ENCODE data around the gene MRPS18A. TPM values are rescaled to one million over a fixed set of nuclear protein-coding genes. Genes with fewer than 3 reads are reported as not detected.

MRPS18A gene
- total RNA-seq, 1 donor from 2014 or later = 29.8 TPM

DNA sequence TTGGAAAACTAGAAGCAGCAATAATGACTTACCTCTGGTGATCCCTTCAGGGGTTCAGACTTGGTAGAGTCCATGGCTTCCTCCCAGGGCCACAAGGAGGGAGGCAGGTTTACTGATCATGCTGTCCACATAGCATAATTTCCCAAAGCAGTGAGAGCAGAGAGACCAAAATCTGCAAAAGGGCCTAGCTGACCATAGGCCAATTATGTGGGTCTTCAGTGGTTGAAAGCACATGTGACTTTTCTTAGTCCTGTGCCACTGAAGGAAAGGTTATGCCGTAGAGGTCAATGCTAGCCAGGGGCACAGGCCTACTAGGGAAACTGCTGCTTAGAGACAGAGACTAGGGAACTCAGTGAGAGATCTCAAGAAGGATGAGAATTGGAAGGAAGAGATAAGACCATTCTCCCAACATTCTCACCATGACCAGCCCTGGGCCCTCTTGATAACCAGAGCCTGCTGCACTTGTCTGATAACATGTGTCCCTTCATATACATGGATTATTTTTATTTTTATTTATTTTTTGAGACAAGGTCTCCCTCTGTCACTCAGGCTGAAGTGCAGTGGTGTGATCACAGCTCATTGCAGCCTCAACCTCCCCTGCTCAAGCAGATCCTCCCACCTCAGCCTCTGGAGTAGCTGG, 56.5 kb downstream of the MRPS18A start:
- no peaks in the 10 kb centered on the region for H3K27me3 ChIP-seq
- peaks cover 5 to 19% of the 10 kb centered on the region in 2 donors for H3K4me1 ChIP-seq
- H3K27ac ChIP-seq = peak overlapping the region in 1 of 2 donors; percentile 50
- H3K36me3 ChIP-seq = peaks cover under 1 to 1% of the 10 kb centered on the region in 2 donors
- no peak overlapping the region for H3K4me3 ChIP-seq
- TF ChIP-seq, protein P1, sequence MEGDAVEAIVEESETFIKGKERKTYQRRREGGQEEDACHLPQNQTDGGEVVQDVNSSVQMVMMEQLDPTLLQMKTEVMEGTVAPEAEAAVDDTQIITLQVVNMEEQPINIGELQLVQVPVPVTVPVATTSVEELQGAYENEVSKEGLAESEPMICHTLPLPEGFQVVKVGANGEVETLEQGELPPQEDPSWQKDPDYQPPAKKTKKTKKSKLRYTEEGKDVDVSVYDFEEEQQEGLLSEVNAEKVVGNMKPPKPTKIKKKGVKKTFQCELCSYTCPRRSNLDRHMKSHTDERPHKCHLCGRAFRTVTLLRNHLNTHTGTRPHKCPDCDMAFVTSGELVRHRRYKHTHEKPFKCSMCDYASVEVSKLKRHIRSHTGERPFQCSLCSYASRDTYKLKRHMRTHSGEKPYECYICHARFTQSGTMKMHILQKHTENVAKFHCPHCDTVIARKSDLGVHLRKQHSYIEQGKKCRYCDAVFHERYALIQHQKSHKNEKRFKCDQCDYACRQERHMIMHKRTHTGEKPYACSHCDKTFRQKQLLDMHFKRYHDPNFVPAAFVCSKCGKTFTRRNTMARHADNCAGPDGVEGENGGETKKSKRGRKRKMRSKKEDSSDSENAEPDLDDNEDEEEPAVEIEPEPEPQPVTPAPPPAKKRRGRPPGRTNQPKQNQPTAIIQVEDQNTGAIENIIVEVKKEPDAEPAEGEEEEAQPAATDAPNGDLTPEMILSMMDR (IDR thresholded peaks at IDR 0.05) = no peak
- intact Hi-C loops (cut with DNase I) = loop anchor here (2.0 kb wide), 2 partner anchors 38 to 262 kb away; partner anchors contain the start of gene ZNF318
- DNase-seq (ENCODE audit: low spot score in 2 of 2) = no peak
- no peaks in the 10 kb centered on the region for H3K9me3 ChIP-seq

DNA sequence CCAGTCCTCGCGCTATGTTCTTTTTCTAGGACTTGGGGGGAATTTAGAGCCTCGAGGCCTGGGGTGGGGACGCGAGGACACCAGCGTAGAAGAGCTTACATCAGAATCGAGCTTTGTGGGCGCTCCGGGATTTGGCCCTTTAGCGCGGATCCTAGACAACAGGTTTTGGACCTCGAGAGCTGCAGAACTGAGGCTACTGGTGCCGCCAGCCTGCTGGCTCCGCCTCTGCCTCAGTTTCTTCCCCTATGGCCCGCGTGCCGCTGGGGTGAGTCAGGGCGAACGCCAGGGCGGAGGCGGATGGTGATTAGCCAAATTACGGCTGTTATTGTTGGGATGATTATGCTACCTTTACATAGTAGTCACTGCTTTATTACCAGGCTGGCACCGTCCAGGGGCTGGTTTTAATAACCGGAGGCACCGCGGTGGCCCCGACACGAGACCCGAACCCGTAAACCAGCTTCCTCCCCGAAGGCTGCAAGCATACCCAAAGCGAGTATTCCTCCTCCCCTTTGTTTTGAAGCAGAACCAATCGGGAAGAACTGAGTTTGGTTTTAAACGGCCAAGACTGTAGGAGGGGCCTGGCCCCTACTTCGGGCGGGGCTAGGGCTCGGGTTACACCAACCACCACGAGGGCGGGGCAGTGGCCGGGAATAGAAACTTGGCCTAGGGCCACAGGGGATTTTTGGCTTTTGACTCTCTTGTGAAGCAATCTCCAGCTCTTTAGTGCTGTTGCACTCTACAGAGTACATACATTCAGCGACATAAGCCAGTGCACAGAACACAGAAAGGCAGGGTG, 57.9 kb downstream of the MRPS18A start:
- Histone ChIP-seq H3K27ac (peak overlapping the region; percentile 97 to 98), H3K36me3 (peaks cover 14 to 15% of the 10 kb centered on the region in 2 donors), H3K9me3 (no peaks in the 10 kb centered on the region), H3K27me3 (no peaks in the 10 kb centered on the region), H3K4me1 (peaks cover 5 to 19% of the 10 kb centered on the region in 2 donors), H3K4me3 (peak overlapping the region; percentile 97 to 99)
- intact Hi-C loops (cut with DNase I) = loop anchor here (1.0 to 10.0 kb wide), 9 partner anchors 39 to 1845 kb away; partner anchors contain the start of genes CDC5L, MRPL14, POLR1C and PRICKLE4
- DNase-seq (ENCODE audit: low spot score in 2 of 2) = peak; percentile 86 to 98
- TF ChIP-seq, protein P1 (IDR thresholded peaks at IDR 0.05) = no peak

DNA sequence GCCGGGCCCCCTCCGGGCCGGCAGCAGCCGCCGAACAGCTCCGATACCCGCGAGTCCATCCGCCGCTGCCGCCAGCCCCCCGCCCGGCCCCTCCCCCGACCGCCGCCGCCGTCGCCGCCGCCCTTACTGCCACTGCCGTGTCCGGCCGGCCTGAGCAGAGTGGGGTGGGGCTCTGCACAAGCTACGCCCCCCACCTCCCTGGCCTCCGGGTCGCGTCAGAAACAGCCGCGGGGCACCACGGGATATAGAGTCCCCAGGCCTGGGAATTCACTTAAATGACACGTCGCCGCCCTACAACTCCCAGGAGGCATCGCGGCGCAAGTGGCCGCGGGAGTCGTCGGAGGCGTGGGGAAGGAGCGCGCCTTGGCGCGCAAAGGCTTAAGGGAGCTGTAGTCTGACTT, 58.5 kb downstream of the MRPS18A start, which contains the start of gene GTPBP2:
TSS of gene GTPBP2 (minus strand) at position 161 of the 401 bp plus-strand sequence. CDS start at position 59, 102 bp downstream.
- H3K4me3 ChIP-seq = peak within 1 kb of the TSS; percentile 97 to 99
- peaks cover 20 to 21% of the 10 kb centered on the region in 2 donors for H3K36me3 ChIP-seq
- peaks cover 5 to 19% of the 10 kb centered on the region in 2 donors for H3K4me1 ChIP-seq
- intact Hi-C loops (cut with DNase I) = loop anchor here (1.0 to 10.0 kb wide), 7 partner anchors 73 to 1844 kb away; partner anchors contain the start of genes CDC5L, MRPL14, POLR1C and PRICKLE4
- TF ChIP-seq, protein P1 (IDR thresholded peaks at IDR 0.05) = no peak
- no peaks in the 10 kb centered on the region for H3K9me3 ChIP-seq
- DNase-seq (ENCODE audit: low spot score in 2 of 2) = peak; percentile 96 to 100
- no peaks in the 10 kb centered on the region for H3K27me3 ChIP-seq
- H3K27ac ChIP-seq = peak within 1 kb of the TSS; percentile 97 to 98

DNA sequence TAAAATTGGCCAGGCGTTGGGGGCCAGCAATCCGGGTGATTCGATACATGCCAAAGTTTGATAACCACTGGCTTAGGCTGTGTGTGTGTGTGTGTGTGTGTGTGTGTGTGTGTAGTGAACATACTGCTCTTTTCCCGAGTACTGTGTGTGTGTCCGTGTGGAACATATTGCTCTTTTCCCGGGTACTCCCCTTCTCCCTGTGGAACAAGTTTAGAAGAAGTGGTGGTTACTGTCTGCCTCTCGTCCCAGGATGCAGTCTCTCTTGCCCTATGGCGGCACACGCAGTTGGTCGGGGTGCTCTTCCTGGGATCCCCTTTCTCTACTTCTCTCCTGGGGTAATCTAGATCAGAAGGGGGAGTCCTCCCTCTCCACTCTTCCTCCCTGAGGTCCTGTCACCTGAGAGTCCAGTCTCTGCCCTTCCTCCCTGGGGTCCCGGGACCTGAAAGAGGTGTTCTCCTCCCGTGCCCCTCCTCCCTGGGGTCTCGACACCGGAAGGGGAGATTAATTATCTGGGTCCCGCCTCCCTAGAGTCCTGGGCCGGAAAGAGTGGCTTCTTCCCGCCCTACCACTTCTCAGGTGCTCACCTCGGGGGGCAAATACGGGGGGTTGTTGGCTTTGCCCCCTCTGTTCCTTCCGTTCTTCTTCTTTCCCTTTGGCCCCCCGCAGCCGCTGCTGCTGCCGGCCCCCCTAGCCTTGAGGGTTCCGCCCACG, 59.0 kb downstream of the MRPS18A start:
- no peaks in the 10 kb centered on the region for H3K9me3 ChIP-seq
- TF ChIP-seq, protein P1 (IDR thresholded peaks at IDR 0.05) = no peak
- peaks cover 26 to 27% of the 10 kb centered on the region in 2 donors for H3K36me3 ChIP-seq
- peak overlapping the region; percentile 97 to 98 for H3K27ac ChIP-seq
- DNase-seq (ENCODE audit: low spot score in 2 of 2) = peak in 1 of 2 donors; percentile 74
- H3K4me1 ChIP-seq = peaks cover 5 to 19% of the 10 kb centered on the region in 2 donors
- H3K27me3 ChIP-seq = no peaks in the 10 kb centered on the region
- intact Hi-C loops (cut with DNase I) = loop anchor here (1.0 to 10.0 kb wide), 7 partner anchors 74 to 1844 kb away; partner anchors contain the start of genes CDC5L, MRPL14, POLR1C and PRICKLE4
- peak overlapping the region; percentile 97 to 99 for H3K4me3 ChIP-seq

Data from ascending aorta (tissue), 2 donors.